ENCODE results near the gene PPCDC.

- no peak for TF ChIP-seq CEBPB (IDR thresholded peaks at IDR 0.05; ENCODE audit: low read depth)
- TF ChIP-seq, protein P1, sequence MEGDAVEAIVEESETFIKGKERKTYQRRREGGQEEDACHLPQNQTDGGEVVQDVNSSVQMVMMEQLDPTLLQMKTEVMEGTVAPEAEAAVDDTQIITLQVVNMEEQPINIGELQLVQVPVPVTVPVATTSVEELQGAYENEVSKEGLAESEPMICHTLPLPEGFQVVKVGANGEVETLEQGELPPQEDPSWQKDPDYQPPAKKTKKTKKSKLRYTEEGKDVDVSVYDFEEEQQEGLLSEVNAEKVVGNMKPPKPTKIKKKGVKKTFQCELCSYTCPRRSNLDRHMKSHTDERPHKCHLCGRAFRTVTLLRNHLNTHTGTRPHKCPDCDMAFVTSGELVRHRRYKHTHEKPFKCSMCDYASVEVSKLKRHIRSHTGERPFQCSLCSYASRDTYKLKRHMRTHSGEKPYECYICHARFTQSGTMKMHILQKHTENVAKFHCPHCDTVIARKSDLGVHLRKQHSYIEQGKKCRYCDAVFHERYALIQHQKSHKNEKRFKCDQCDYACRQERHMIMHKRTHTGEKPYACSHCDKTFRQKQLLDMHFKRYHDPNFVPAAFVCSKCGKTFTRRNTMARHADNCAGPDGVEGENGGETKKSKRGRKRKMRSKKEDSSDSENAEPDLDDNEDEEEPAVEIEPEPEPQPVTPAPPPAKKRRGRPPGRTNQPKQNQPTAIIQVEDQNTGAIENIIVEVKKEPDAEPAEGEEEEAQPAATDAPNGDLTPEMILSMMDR (IDR thresholded peaks at IDR 0.05 in 2 of 3, conservative IDR thresholded peaks at IDR 0.05 in 1 of 3; ENCODE audit: borderline replicate concordance in 1 of 3, insufficient read depth in 1 of 3, low read depth in 2 of 3, low read length in 2 of 3), result peak; percentile 19 to 45 (median 30); a peak in 4 of 6 replicates
- TF ChIP-seq RAD21 (IDR thresholded peaks at IDR 0.05; ENCODE audit: low read depth), result peak; percentile 41; the same call in 1 of the 2 replicates
- no peak for TF ChIP-seq ZNF274 (IDR thresholded peaks at IDR 0.05; ENCODE audit: low read depth, low read length)
- TF ChIP-seq, protein P2, sequence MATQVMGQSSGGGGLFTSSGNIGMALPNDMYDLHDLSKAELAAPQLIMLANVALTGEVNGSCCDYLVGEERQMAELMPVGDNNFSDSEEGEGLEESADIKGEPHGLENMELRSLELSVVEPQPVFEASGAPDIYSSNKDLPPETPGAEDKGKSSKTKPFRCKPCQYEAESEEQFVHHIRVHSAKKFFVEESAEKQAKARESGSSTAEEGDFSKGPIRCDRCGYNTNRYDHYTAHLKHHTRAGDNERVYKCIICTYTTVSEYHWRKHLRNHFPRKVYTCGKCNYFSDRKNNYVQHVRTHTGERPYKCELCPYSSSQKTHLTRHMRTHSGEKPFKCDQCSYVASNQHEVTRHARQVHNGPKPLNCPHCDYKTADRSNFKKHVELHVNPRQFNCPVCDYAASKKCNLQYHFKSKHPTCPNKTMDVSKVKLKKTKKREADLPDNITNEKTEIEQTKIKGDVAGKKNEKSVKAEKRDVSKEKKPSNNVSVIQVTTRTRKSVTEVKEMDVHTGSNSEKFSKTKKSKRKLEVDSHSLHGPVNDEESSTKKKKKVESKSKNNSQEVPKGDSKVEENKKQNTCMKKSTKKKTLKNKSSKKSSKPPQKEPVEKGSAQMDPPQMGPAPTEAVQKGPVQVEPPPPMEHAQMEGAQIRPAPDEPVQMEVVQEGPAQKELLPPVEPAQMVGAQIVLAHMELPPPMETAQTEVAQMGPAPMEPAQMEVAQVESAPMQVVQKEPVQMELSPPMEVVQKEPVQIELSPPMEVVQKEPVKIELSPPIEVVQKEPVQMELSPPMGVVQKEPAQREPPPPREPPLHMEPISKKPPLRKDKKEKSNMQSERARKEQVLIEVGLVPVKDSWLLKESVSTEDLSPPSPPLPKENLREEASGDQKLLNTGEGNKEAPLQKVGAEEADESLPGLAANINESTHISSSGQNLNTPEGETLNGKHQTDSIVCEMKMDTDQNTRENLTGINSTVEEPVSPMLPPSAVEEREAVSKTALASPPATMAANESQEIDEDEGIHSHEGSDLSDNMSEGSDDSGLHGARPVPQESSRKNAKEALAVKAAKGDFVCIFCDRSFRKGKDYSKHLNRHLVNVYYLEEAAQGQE (IDR thresholded peaks at IDR 0.05; ENCODE audit: low read depth), result no peak
- TF ChIP-seq MAX (IDR thresholded peaks at IDR 0.05), result no peak
- TF ChIP-seq EZH2 (IDR thresholded peaks at IDR 0.05), result no peak
- no peak for TF ChIP-seq POLR2AphosphoS5 (IDR thresholded peaks at IDR 0.05; ENCODE audit: low read depth, low read length)
- TF ChIP-seq POLR2A (IDR thresholded peaks at IDR 0.05; ENCODE audit: borderline replicate concordance, extremely low read depth, insufficient read depth, insufficient read length), result no peak
- TF ChIP-seq CBX3 (IDR thresholded peaks at IDR 0.05; ENCODE audit: low read depth), result no peak
- no peak for TF ChIP-seq EZH2phosphoT487 (IDR thresholded peaks at IDR 0.05; ENCODE audit: borderline replicate concordance)
These were observed 47.2 kb upstream of the PPCDC start for GRCh38 chr15:74976159-74976558.
